Neural crest cell (in vitro differentiated cells): ENCODE measurements around the gene MYPN. TPM values are rescaled to one million over a fixed set of nuclear protein-coding genes. Genes with fewer than 3 reads are reported as not detected.

ENCODE experiments used
- DNase-seq: peaks from one replicate; pipeline ENCODE4 v3.0.0; 2021; ENCODE audit warnings: low read depth, mixed read lengths, low spot score
- H3K27ac Mint-ChIP-seq: one replicate; pipeline ENCODE4 v1.8.0; 2021; ENCODE audit warnings: mild to moderate bottlenecking, mixed read lengths; ENCODE audit not compliant: unreplicated experiment
- H3K27me3 Mint-ChIP-seq: 2 replicates; pipeline ENCODE4 v1.8.0; 2021; ENCODE audit warnings: low read depth, mild to moderate bottlenecking, mixed read lengths
- H3K36me3 Mint-ChIP-seq: 2 replicates; pipeline ENCODE4 v1.8.0; 2021; ENCODE audit warnings: low read depth, mild to moderate bottlenecking, mixed read lengths
- H3K4me1 Mint-ChIP-seq: 2 replicates; pipeline ENCODE4 v1.8.0; 2021; ENCODE audit warnings: mixed read lengths
- H3K4me3 Mint-ChIP-seq: one replicate; pipeline ENCODE4 v1.8.0; 2021; ENCODE audit warnings: mild to moderate bottlenecking, mixed read lengths
- H3K9me3 Mint-ChIP-seq: 2 replicates; pipeline ENCODE4 v1.8.0; 2021; ENCODE audit warnings: mixed read lengths
- CTCF ChIP-seq: fragments of 200-600 bp; sonication (generic); conservative IDR thresholded peaks from 2 replicates; pipeline ENCODE4 v1.5.0; 2021; ENCODE audit warnings: antibody characterized with exemption, mild to moderate bottlenecking
- total RNA-seq: library from RNA; stranded (reverse); gene quantifications from 2 replicates; pipeline ENCODE4 v1.2.1, GENCODE V29; 2021

Gene MYPN
- total RNA-seq, 1 donor from 2014 or later: not detected

- H3K4me3 Mint-ChIP-seq: no peak overlapping the region
- no peak overlapping the region for H3K27ac Mint-ChIP-seq
- DNase-seq: no peak
- TF ChIP-seq CTCF: no peak
- no peaks in the 10 kb centered on the region for H3K27me3 Mint-ChIP-seq
- no peaks in the 10 kb centered on the region for H3K36me3 Mint-ChIP-seq
- no peaks in the 10 kb centered on the region for H3K9me3 Mint-ChIP-seq
- peaks cover 5% of the 10 kb centered on the region for H3K4me1 Mint-ChIP-seq
Observed at GRCh38 chr10:68090586-68090985, 18.7 kb upstream of the MYPN start.

GRCh38 chr10:68092512-68092911 lies 16.8 kb upstream of the MYPN start:
- TF ChIP-seq CTCF: no peak
- no peaks in the 10 kb centered on the region for H3K27me3 Mint-ChIP-seq
- H3K4me3 Mint-ChIP-seq: no peak overlapping the region
- H3K36me3 Mint-ChIP-seq: no peaks in the 10 kb centered on the region
- no peaks in the 10 kb centered on the region for H3K4me1 Mint-ChIP-seq
- no peak overlapping the region for H3K27ac Mint-ChIP-seq
- no peak for DNase-seq
- H3K9me3 Mint-ChIP-seq: no peaks in the 10 kb centered on the region

GRCh38 chr10:68095153-68095552 lies 14.1 kb upstream of the MYPN start:
- H3K9me3 Mint-ChIP-seq: no peaks in the 10 kb centered on the region
- no peak for TF ChIP-seq CTCF
- DNase-seq: no peak
- H3K4me1 Mint-ChIP-seq: no peaks in the 10 kb centered on the region
- no peak overlapping the region for H3K27ac Mint-ChIP-seq
- no peak overlapping the region for H3K4me3 Mint-ChIP-seq
- no peaks in the 10 kb centered on the region for H3K27me3 Mint-ChIP-seq
- no peaks in the 10 kb centered on the region for H3K36me3 Mint-ChIP-seq

- H3K4me1 Mint-ChIP-seq: no peaks in the 10 kb centered on the region
- no peaks in the 10 kb centered on the region for H3K27me3 Mint-ChIP-seq
- no peaks in the 10 kb centered on the region for H3K36me3 Mint-ChIP-seq
- no peak for DNase-seq
- H3K27ac Mint-ChIP-seq: no peak overlapping the region
- no peak for TF ChIP-seq CTCF
- no peak overlapping the region for H3K4me3 Mint-ChIP-seq
- H3K9me3 Mint-ChIP-seq: no peaks in the 10 kb centered on the region
Observed at GRCh38 chr10:68096913-68097516, 12.3 kb upstream of the MYPN start.

- no peak for DNase-seq
- Mint-ChIP-seq H3K27ac (no peak overlapping the region), H3K4me3 (no peak overlapping the region), H3K9me3 (no peaks in the 10 kb centered on the region), H3K27me3 (no peaks in the 10 kb centered on the region), H3K4me1 (no peaks in the 10 kb centered on the region), H3K36me3 (no peaks in the 10 kb centered on the region)
- no peak for TF ChIP-seq CTCF
Observed at GRCh38 chr10:68099736-68100135, 9.6 kb upstream of the MYPN start.
